Stimulated activated CD4-positive, alpha-beta T cell treated with anti-CD3 and anti-CD28 coated beads, TNF-alpha, amount 100 ng/mL, for 4 hours (primary cell): ENCODE results near the gene CALML6.

Source experiments
- DNase-seq, 3 experiments: peaks; one replicate each; pipeline ENCODE4 v3.0.0-alpha.2; 2020; ENCODE audit warnings: low read depth in 3 of 3

Gene CALML6

DNA sequence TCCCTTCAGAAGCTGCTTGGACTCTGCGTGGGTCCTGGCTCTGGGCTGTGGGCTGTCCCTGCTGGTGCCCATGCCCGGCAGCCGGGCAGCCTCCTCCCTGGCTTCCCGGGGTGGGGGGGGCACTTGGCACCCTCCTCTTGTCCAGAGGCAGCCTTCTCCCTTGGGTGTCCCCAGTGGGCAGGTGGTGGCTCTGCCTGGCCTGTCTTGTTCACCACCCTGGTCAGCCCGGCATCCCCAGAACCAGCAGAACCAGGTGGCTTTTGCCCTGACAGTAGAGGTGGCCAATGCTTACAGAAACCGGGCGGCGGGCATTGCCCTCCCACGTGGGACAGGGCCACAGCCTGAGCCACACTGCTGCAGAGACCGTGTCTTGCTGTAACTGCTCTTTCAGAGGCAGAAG lies 50.5 kb downstream of the CALML6 start:
- DNase-seq = no peak

DNA sequence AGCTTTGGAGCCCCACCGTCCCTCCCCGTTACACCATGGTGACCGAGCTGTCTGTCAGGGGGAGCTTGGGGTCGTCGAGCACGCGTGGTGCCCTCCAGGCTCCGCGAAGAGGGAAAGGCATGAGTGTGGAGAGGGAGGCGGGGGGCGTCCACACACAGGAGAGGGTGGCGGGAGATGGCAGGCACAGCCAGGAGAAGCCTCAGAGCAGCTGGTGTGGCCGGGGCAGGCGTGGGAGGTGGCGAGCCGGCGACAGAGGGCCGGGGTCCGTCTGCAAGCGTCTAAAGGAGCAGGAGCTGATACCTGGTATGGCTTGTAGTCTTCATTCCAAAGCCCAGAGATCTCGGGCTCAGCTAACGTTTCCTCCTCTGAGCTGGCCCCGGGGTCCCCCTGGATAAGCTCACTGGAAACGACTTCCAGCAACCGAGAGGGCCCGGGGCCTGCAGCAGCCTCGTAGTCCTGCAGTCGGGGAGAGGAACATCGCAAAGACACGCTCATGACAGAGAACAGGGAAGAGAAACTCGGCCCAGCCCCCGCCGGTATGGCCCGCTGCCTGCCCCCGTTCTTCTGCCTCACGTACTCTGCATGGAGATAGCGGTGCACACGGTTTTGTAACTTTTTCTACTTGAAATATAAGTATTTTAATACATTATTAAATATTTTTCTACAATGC lies 51.1 kb downstream of the CALML6 start:
- no peak for DNase-seq
